Measurements from ENCODE around the gene CHCHD3.
"Not testable (repeated sequence)": the region's sequence is repeated elsewhere in the genome, so short reads cannot be mapped to it uniquely, and the experiment has no call there.

The CHCHD3 gene

DNA sequence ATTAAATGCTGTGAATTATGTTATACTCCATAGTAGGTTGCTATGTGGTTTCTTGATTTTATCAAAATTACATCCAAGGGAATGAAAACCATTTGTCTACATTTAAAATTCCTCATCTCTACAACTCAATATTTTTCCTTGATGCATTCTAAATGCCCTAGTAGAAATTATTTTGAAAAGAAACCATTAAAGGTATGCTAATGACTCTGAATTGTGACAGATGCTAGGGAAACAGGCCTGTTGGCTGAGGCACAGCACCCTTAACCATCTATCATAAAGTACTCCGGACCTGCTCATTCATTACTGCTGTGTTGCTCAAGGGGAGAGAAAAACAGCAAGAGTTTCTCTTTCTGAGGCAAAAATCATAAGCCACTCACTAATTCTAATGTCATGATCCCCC, 131.2 kb downstream of the CHCHD3 start:
- no peak for DNase-seq (ENCODE audit: low spot score)

DNA sequence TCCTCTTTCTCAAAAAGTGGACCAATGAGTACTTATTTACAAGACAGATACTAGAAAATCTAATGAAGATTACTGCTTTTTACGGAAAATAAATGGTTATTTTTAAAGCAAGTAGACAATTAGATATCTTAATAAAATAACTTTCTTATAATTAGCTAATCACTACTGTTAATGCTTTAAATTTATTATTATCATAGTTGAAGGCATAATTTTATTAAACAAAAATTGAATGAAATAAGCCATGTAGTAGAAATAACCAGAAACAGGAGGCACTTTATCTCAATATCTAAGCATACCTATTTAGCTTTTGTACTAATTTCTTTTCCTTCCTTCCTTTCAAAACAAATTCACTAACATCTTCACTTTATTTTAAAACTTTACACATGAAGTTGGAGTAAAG, 134.9 kb downstream of the CHCHD3 start:
- no peak for DNase-seq (ENCODE audit: low spot score)

DNA sequence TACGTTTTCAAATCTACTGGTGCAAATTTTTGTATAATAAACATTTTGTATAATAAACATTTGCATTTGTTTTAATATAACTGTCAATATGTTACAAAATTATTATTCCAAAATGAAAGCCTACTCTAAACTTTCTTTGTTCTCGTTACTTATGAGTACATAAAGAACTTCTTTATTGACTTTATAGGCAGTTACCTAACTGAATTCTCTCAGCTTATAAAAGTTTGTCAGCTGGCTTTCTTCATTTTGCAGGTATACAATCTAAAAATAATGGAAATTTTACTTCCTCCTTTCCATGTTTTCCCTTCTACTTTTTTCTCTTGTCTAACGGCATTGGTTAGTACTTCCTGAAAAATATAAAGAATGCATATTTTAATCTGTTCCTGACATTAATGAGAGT, 137.1 kb downstream of the CHCHD3 start:
- DNase-seq (ENCODE audit: low spot score) = no peak

DNA sequence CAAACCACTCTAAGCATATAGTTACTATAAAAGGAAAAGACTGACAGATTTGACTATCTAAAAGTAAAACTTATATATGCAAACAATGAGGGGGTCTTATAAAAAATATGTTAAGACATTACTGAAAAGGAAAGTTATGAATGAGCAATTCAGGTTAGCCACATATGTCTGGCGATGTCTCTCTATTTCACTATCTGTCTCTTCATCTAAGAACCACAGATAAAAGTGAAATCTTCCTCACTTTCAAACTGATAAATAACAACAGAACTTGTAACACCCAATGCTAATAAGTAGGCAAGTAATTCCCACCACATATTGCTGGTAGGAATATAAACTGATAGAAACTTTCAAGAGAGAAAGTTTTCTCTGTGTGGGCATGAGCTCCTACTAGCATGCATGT, 138.2 kb downstream of the CHCHD3 start:
- no peak for DNase-seq (ENCODE audit: low spot score)

DNA sequence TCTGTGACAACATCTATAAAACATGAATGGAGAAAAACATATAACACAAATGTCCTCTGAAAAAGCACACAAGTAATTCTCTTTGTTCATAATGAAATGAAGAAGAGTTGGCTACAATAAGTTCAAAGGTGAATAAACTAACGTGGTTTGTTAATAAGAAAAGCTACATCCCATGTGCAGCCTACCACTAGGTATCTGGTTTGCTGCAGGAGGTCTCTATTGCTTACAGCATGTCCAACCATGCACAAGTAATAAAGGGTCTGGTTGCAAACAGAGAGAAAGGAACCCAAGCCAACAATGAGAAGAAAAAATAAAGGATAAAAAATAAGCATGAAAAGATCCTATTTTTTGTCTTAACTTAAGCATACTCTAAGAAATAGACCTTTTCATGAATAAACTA, 139.2 kb downstream of the CHCHD3 start:
- DNase-seq (ENCODE audit: low spot score) = no peak

DNA sequence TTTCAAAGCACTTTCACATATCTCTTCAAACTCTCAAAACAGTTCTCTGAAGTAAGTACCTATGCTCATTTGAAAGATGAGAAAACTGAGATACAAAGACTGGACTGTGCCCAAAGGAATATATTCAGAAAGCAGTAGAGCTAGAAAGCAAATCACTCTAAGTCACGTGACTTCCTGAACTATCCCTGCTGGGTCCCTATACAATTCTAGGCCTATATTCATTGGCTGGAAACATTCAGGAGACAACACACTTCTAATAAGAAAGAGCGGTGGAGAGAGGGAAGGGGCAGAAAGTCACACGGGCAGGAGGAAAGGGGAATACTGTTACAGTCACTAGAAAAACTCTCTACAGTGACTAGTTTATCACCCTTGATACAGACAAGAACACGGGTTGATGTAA, 140.0 kb downstream of the CHCHD3 start:
- no peak for DNase-seq (ENCODE audit: low spot score)

DNA sequence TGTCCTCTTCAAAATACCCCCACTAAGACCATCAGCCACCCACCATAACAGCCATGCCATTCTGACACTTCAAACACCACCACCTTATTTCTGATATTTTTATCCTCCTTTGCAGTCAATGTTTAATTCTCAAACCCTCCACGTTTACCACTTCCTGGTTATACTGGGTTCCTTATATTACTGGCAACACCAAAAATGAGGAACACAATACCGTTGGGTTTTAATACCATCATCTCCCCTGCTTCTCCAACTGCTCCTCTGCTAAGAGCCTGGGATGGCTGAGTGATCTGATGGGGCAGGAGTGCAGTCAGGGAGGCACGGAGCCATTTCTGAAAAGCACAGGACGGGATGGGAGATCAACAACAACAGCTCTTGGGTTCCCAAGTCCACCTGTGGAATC, 140.5 kb downstream of the CHCHD3 start:
- no peak for DNase-seq (ENCODE audit: low spot score)

DNA sequence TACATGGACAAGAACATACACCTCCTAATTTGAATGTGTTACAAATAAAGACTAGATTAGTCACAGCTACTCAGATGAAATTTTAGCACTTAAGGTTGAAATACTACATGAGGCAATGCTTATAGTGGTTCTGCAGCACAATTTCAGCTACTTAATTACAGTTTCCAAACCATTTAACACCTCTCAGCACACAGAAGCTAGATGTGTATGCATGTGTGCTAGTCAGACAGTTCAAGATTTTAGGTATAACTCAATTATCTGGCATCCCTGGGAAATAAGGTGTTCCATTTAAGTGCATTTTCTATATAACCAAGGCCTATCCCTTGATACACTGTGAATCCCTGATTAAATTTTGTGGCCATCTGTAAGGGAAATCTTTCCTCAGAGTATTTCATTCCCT, 141.8 kb downstream of the CHCHD3 start:
- no peak for DNase-seq (ENCODE audit: low spot score)

DNA sequence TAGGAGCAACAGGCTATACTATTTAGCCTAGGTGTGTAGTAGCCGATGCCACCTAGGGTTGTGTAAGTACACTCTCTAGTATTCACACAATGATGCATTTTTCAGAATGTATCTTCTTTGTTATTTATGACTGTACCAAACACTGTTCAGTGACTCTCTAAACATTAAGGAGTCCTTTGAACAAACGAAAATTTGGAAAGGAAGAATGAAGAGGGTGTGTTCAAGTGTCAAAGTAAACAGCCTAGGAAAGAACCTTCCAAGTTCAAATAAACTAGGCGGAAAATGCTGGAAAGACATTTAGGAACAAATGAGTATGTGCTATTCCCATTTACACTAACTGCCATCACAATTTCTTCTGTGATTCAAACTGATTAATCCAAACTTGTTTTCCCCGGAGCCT, 142.4 kb downstream of the CHCHD3 start:
- DNase-seq (ENCODE audit: low spot score) = no peak

DNA sequence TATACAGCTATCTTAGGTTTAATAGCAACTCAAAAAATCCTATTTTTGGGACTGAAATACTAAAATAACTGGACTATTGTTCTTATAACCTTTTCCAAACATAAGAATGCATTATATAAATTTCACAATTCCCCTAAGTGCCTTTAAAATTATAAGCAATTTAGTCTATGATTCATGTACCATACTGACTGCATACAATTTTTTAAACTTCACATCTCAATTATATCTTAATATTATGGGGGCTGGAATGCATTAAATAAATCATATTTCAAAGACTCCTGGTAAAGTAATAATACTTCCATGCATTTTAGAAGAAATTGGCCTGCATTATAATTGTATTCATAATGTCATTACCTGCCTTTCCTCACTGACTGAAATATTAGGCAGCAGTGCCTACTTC, 144.6 kb downstream of the CHCHD3 start:
- no peak for DNase-seq (ENCODE audit: low spot score)

DNA sequence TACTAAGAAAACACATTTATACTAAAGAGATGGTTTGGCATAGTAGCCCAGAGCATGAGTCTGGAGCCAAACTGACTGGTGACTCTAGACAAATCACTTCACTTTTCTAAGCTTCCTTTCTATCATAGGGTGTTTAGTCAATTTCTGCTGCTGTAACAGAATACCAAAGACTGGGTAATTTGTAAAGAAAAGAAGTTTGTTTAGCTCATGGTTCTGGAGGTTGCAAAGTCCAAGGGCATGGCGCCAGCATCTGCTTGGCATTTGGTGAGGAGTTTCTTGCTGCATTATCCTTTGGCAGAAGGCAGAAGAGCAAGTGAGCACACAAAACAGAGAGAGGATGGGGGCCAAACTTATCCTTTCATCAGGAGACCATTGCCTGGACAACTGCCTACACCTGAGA, 146.3 kb downstream of the CHCHD3 start:
- DNase-seq (ENCODE audit: low spot score) = no peak

DNA sequence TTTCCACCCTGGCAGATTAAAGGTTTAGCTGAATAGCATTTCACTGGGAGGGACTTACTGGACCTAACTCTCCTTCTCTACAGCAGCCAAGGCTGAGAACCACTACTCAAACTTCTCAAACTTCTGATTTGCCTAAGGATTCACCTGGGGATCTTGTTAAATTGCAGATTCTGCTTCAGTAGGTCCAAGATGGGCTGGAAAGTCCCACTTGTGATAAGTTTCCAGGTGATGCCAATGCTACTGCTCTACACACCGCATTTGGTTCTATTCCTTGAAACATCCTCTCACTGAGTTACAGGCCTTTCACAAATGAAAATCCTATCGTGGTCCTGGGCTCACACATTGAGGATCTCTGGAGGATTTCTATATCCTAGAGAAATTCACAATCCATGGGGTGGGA, 147.9 kb downstream of the CHCHD3 start:
- no peak for DNase-seq (ENCODE audit: low spot score)

DNA sequence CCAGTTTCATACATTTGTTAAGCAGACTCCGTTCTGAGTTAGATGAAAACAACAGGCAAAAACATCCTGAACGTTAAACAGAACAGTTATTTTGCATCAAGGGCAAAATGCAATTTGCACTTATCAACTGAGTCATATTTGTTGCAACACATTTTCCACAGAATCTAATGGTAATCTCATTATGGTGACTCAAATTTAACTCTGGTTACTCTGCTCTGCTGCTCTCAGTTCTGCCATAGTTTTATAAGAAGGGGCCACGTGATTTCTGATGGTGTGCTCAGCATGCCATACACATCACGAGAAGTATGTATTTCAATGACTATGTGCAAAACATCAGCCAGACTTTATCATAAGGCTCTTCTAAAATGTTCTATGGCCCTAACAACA, 148.8 kb downstream of the CHCHD3 start:
- peak; percentile 16 for DNase-seq (ENCODE audit: low spot score)

DNA sequence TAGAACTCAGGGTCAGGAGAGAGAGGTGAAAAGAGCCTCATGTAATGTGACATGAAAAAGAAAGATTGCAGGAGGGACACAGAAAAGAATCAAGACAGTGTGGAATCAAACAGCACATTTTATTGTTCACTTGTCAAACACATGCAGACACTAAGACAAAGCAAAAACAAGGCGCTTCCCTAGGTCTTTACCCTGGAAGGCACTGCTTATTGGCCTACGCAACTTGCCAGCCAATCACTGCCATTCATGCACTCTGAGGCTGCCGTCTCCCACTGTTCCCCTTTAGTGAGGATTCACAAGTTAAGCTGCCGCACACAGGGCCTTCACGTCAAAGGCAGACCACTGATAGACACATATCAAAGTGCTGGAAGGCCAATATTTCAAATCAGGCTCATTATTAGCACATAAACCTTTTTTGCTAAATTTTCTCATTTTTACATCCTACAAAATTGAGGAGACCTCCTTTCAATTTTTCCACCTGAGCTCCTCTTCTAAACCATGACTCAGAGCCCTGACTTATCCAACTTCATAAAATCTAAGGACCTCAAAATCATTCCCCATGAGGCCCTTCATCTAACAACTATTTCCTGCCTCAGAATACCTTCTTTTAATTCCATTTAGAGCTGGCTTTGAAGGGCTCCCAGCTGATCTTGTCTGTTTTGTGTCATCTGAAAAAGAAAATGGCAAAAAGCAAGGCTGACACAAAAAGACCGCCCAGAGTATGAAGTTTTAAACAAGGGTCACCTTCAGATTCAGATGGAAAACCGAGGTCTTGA, 149.4 kb downstream of the CHCHD3 start:
- no peak for DNase-seq (ENCODE audit: low spot score)

DNA sequence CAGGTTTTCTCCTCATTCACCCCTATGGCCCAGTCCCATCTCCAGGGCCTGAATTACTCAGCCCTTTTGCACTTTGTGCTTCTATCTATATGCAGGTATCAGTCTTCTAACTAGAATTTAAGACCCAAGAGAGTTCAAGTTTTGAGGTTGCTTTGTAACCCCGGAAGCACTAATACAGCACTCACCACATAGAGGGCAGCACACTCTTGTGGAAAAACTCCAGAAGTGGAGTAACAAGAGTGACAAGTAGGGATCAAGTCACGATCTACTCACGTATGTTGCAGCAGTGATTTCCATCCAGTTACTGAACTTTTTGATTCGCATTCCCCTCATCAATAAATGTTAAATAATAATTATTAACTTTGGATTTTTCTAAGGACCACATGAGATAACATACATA, 151.0 kb downstream of the CHCHD3 start:
- DNase-seq (ENCODE audit: low spot score) = peak; percentile 21

DNA sequence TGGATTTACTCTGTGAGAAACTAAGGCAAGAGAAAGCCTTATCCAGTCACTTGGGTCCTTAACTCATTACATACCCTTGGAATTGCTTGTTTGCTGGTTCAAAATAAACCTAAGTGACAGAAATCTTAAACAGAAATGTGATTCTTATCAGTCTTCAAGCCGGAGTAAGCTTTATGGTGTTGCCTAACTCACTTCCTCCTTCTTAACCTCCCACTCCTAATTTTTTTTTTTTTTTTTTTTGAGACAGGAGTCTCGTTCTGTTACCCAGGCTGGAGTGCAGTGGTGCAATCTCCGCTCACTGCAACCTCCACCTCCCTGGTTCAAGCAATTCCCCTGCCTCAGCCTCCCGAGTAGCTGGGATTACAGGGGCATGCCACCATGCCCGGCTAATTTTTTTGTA, 151.9 kb downstream of the CHCHD3 start:
- not testable (repeated sequence) for DNase-seq (ENCODE audit: low spot score)

DNA sequence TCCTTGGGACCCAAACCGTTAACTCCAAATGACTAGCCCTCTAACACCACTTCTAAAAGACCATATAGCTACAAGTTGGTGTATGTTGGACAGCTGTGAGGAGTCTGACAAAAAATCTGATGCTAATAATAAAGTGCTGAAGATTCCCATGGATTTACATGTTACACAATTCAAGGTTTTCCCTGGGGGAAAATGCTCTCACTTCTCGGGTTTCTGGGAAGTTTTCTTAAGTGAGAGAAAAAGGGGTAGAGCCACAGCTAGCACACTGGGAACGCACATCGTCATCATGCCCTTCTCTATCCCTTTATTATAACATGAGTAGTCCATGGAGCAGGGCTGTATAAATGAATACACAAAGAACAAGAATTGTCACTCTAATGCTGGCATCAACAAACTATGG, 162.1 kb downstream of the CHCHD3 start:
- DNase-seq (ENCODE audit: low spot score) = no peak

DNA sequence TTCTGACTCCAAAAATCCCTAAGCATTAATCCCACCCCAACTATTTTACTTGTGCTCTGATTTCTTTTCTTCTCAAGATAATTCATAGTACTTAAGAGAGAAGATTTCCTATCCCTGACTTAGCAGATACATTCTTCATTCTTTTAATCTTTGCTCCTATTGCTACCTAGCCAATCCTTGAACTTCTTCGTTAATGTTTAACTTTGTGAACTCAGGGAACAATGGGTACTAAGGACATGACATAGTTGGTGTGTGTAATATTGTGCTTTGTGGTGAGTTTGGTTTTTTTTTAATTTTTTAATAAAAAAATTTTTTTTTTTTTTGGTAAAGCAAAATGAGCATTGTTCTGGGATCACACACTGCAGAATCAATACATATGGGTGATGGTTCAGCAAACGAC, 166.2 kb downstream of the CHCHD3 start:
- no peak for DNase-seq (ENCODE audit: low spot score)

DNA sequence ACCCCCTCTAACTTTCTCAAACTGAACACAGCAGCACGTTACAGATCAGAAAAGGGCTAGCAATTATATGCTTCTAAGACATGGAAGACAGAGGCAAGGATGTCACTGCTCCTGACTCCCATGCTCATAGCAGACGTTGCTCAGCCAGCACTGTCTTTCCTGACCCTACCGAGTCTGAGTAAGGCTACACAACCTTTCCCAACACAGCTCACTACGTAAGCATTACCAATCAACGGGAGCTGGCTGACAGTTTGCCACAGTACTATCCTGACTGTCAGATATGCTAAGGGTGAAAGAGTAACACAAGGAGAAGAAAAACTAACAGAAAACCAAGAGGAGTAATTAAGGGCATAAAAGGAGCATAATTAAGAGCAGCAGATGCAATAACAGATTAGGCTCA, 171.2 kb downstream of the CHCHD3 start:
- DNase-seq (ENCODE audit: low spot score) = no peak

DNA sequence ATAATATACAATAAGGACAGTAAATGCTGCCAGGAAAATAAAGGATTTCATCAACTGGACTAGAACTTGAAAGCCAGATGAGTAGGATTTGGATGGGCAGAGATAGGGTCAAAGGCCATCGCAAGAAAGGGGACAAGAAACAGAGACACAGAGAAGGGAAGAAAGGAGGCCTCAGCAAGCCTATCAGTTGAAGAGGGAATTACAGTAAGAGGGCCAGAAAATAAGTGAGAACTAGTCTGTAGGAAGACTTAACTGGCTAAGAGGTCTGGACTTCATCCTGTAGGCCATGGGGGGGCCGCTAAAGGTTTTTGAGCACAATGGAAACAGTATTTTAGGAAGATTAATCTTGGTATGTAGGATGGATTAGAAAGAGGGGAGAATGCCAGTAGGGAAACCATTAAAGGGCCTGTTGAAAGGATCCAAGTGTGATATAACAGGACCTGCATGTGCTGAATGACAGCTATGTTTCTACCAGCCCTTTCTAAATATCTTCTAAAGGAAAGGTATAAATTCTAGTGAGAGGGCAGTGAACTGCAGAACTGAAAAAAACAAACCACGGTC, 174.4 kb downstream of the CHCHD3 start:
- DNase-seq (ENCODE audit: low spot score) = no peak

DNA sequence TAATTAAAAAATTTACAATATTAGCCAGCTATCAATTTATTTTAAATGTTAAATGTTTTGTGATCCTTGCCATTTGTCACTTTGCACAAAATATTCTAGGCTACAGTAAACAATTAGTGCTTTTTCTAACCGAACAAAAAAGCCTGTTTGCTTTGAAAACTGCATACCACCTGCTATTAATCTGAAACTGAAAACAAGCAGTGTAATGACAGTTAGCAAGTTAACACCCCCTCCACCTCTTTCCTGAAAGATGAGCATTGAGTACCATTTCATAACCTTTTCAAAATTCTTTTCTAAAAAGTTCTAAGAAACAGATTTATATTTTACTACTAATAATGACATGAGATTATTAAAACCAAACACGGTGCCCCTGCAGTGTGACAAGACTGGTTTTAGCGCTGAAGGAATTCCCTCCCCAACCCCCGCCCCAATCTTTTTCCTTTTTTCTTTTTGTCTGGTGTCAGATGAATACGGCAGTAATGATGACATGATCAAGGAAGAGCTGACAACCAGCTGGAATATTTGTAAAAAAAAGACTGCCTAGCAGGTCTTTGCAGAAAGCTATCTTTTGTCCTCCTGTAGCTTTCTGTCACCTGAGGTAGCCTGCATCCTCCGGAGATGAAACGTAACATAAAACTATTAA, 175.6 kb downstream of the CHCHD3 start:
- DNase-seq (ENCODE audit: low spot score) = no peak

DNA sequence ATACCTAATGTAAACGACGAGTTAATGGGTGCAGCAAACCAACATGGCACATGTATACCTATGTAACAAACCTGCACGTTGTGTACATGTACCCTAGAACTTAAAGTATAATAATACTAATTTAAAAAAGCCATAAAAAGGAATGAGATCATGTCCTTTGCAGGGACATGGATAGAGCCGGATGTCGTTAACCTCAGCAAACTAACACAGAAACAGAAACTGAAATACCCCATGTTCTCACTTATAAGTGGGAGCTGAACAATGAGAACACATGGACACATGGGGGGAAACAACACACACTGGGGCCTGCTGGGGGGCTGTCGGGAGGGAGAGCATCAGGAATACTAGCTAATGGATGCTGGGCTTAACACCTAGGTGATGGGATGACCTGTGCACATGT, 176.8 kb downstream of the CHCHD3 start:
- DNase-seq (ENCODE audit: low spot score) = not testable (repeated sequence)

DNA sequence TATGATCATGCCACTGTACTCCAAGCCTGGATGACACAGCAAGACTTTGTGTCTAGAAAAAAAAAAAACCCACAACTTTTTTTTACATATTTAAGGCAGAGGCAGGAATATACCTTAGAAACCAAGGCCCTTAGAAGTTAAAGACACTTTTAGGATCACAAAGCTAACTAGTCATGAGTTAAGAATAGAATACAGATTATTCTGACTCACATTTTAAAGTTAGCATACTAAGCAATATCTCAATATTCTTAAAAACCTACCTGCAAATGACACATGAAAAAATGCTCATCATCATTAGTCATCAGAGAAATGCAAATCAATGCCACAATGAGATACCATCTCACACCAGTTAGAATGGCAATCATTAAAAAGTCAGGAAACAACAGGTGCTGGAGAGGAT, 177.7 kb downstream of the CHCHD3 start:
- peak; percentile 24 for DNase-seq (ENCODE audit: low spot score)

DNA sequence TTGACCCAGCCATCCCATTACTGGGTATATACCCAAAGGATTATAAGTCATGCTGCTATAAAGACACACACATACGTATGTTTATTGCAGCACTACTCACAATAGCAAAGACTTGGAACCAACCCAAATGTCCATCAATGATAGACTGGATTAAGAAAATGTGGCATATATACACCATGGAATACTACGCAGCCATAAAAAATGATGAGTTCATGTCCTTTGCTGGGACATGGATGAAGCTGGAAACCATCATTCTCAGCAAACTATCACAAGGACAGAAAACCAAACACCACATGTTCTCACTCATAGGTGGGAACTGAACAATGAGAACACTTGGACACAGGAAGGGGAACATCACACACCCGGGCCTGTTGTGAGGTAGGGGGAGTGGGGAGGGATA, 179.6 kb downstream of the CHCHD3 start:
- DNase-seq (ENCODE audit: low spot score) = not testable (repeated sequence)

Data from RKO (cell line).